Activated CD8-positive, alpha-beta memory T cell treated with anti-CD3 and anti-CD28 coated beads, Interleukin-2, amount 50 U/mL, for 24 hours (primary cell): ENCODE results near the gene MS4A15.
"Not testable (repeated sequence)": the region's sequence is repeated elsewhere in the genome, so short reads cannot be mapped to it uniquely, and the experiment has no call there.

Experiments used
- DNase-seq: peaks from one replicate; pipeline ENCODE4 v3.0.0-alpha.2; 2020; ENCODE audit errors: extremely low read depth

MS4A15 gene

GRCh38 chr11:60754887-60755286 lies 1.8 kb upstream of the MS4A15 start:
- no peak for DNase-seq

- DNase-seq = no peak
Observed at GRCh38 chr11:60757231-60757800, 649 bp downstream of the MS4A15 start.

GRCh38 chr11:60758671-60759070 lies 2.0 kb downstream of the MS4A15 start:
- DNase-seq = not testable (repeated sequence)

- DNase-seq = not testable (repeated sequence)
Observed at GRCh38 chr11:60759438-60760225, 3.0 kb downstream of the MS4A15 start.

- no peak for DNase-seq
Observed at GRCh38 chr11:60761436-60762190, 4.9 kb downstream of the MS4A15 start.

GRCh38 chr11:60762851-60763691 lies 6.4 kb downstream of the MS4A15 start:
- DNase-seq = no peak

GRCh38 chr11:60763692-60764369 lies 7.2 kb downstream of the MS4A15 start:
- DNase-seq = no peak

- DNase-seq = no peak
Observed at GRCh38 chr11:60764879-60765278, 8.2 kb downstream of the MS4A15 start.

- no peak for DNase-seq
Observed at GRCh38 chr11:60765355-60765754, 8.7 kb downstream of the MS4A15 start.

- DNase-seq = no peak
Observed at GRCh38 chr11:60766547-60766946, 9.9 kb downstream of the MS4A15 start.

GRCh38 chr11:60767388-60767811 lies 10.7 kb downstream of the MS4A15 start:
- DNase-seq = no peak

- no peak for DNase-seq
Observed at GRCh38 chr11:60768202-60768601, 11.5 kb downstream of the MS4A15 start.

- no peak for DNase-seq
Observed at GRCh38 chr11:60769273-60769672, 12.6 kb downstream of the MS4A15 start.

GRCh38 chr11:60769811-60770210 lies 13.1 kb downstream of the MS4A15 start:
- no peak for DNase-seq

- no peak for DNase-seq
Observed at GRCh38 chr11:60771146-60771545, 14.5 kb downstream of the MS4A15 start.

GRCh38 chr11:60771879-60772525 lies 15.3 kb downstream of the MS4A15 start:
- DNase-seq = no peak

- no peak for DNase-seq
Observed at GRCh38 chr11:60772666-60773065, 16.0 kb downstream of the MS4A15 start.

GRCh38 chr11:60774726-60775125 lies 18.1 kb downstream of the MS4A15 start:
- no peak for DNase-seq

- DNase-seq = peak; percentile 70
Observed at GRCh38 chr11:60775420-60775961, 18.8 kb downstream of the MS4A15 start.

- DNase-seq = no peak
Observed at GRCh38 chr11:60776167-60776566, 19.5 kb downstream of the MS4A15 start.
